Measurements from ENCODE around the gene NLGN4X.

The NLGN4X gene

GRCh38 chrX:6052111-6052745, 176.4 kb downstream of the NLGN4X start:
- ChIA-PET POLR2A (no interaction called here), CTCF (no interaction called here)
- TF ChIP-seq HDGF (IDR thresholded peaks at IDR 0.05; ENCODE audit: borderline replicate concordance) (no peak), SP1 (IDR thresholded peaks at IDR 0.05) (no peak), TARDBP (IDR thresholded peaks at IDR 0.05) (no peak), SUZ12 (IDR thresholded peaks at IDR 0.05) (no peak), FOXK2 (IDR thresholded peaks at IDR 0.05) (no peak)
- DNase-seq (ENCODE audit: extremely low spot score), result no peak

- no peak for DNase-seq (ENCODE audit: extremely low spot score)
- POLR2A ChIA-PET, result no interaction called here
- no peak for TF ChIP-seq SP1 (IDR thresholded peaks at IDR 0.05)
- TF ChIP-seq L3MBTL2 (conservative IDR thresholded peaks at IDR 0.05), result no peak
- TF ChIP-seq ZNF384 (IDR thresholded peaks at IDR 0.05), result no peak
- TF ChIP-seq NFRKB (IDR thresholded peaks at IDR 0.05), result no peak
- TF ChIP-seq FOXK2 (IDR thresholded peaks at IDR 0.05), result no peak
- no peak for TF ChIP-seq ARNT (IDR thresholded peaks at IDR 0.05)
- TF ChIP-seq PKNOX1 (IDR thresholded peaks at IDR 0.05), result no peak
- CTCF ChIA-PET, result no interaction called here
Measured at GRCh38 chrX:6049132-6049531, 179.5 kb downstream of the NLGN4X start.

- TF ChIP-seq FOXM1 (IDR thresholded peaks at IDR 0.05; ENCODE audit: borderline replicate concordance), result no peak
- no peak for TF ChIP-seq FOXK2 (IDR thresholded peaks at IDR 0.05)
- no peak for TF ChIP-seq NFRKB (IDR thresholded peaks at IDR 0.05)
- TF ChIP-seq ZNF384 (IDR thresholded peaks at IDR 0.05), result no peak
- no peak for TF ChIP-seq SUZ12 (IDR thresholded peaks at IDR 0.05)
- no peak for TF ChIP-seq ELF4 (IDR thresholded peaks at IDR 0.05)
- TF ChIP-seq TARDBP (IDR thresholded peaks at IDR 0.05), result no peak
- no peak for TF ChIP-seq HDGF (IDR thresholded peaks at IDR 0.05; ENCODE audit: borderline replicate concordance)
- no peak for TF ChIP-seq BHLHE40 (IDR thresholded peaks at IDR 0.05; ENCODE audit: borderline replicate concordance)
- no peak for TF ChIP-seq SP1 (IDR thresholded peaks at IDR 0.05)
- no peak for TF ChIP-seq CTBP1 (IDR thresholded peaks at IDR 0.05; ENCODE audit: borderline replicate concordance)
- ChIA-PET CTCF (no interaction called here), POLR2A (no interaction called here)
- DNase-seq (ENCODE audit: extremely low spot score), result no peak
Measured at GRCh38 chrX:6041630-6042029, 187.0 kb downstream of the NLGN4X start.

- DNase-seq (ENCODE audit: extremely low spot score), result no peak
- CTCF ChIA-PET, result no interaction called here
- TF ChIP-seq CTBP1 (IDR thresholded peaks at IDR 0.05; ENCODE audit: borderline replicate concordance) (no peak), L3MBTL2 (conservative IDR thresholded peaks at IDR 0.05) (no peak), ZNF384 (IDR thresholded peaks at IDR 0.05) (no peak), FOXM1 (IDR thresholded peaks at IDR 0.05; ENCODE audit: borderline replicate concordance) (no peak), PKNOX1 (IDR thresholded peaks at IDR 0.05) (no peak), SP1 (IDR thresholded peaks at IDR 0.05) (no peak), NFRKB (IDR thresholded peaks at IDR 0.05) (no peak), HDGF (IDR thresholded peaks at IDR 0.05; ENCODE audit: borderline replicate concordance) (no peak), TARDBP (IDR thresholded peaks at IDR 0.05) (no peak), SUZ12 (IDR thresholded peaks at IDR 0.05) (no peak), FOXA1 (IDR thresholded peaks at IDR 0.05) (no peak), BHLHE40 (IDR thresholded peaks at IDR 0.05; ENCODE audit: borderline replicate concordance) (no peak), ELF4 (IDR thresholded peaks at IDR 0.05) (no peak), FOXK2 (IDR thresholded peaks at IDR 0.05) (no peak)
- POLR2A ChIA-PET, result no interaction called here
Measured at GRCh38 chrX:6029014-6029413, 199.7 kb downstream of the NLGN4X start.

- no peak for DNase-seq (ENCODE audit: extremely low spot score)
- TF ChIP-seq FOXA1 (IDR thresholded peaks at IDR 0.05) (no peak), TARDBP (IDR thresholded peaks at IDR 0.05) (no peak), ELF4 (IDR thresholded peaks at IDR 0.05) (no peak), LEF1 (IDR thresholded peaks at IDR 0.05; ENCODE audit: borderline replicate concordance) (no peak), NFRKB (IDR thresholded peaks at IDR 0.05) (no peak), FOXK2 (IDR thresholded peaks at IDR 0.05) (no peak)
- POLR2A ChIA-PET, result no interaction called here
- CTCF ChIA-PET, result no interaction called here
Measured at GRCh38 chrX:6026980-6027379, 201.7 kb downstream of the NLGN4X start.

GRCh38 chrX:6026429-6026828, 202.2 kb downstream of the NLGN4X start:
- TF ChIP-seq FOXA1 (IDR thresholded peaks at IDR 0.05) (no peak), PKNOX1 (IDR thresholded peaks at IDR 0.05) (no peak), ARNT (IDR thresholded peaks at IDR 0.05) (no peak), FOXM1 (IDR thresholded peaks at IDR 0.05; ENCODE audit: borderline replicate concordance) (no peak), SP1 (IDR thresholded peaks at IDR 0.05) (no peak), CTBP1 (IDR thresholded peaks at IDR 0.05; ENCODE audit: borderline replicate concordance) (no peak), ZNF384 (IDR thresholded peaks at IDR 0.05) (no peak), ELF4 (IDR thresholded peaks at IDR 0.05) (no peak), SUZ12 (IDR thresholded peaks at IDR 0.05) (no peak), TARDBP (IDR thresholded peaks at IDR 0.05) (no peak), BHLHE40 (IDR thresholded peaks at IDR 0.05; ENCODE audit: borderline replicate concordance) (no peak), FOXK2 (IDR thresholded peaks at IDR 0.05) (no peak), L3MBTL2 (conservative IDR thresholded peaks at IDR 0.05) (no peak), LEF1 (IDR thresholded peaks at IDR 0.05; ENCODE audit: borderline replicate concordance) (no peak), HDGF (IDR thresholded peaks at IDR 0.05; ENCODE audit: borderline replicate concordance) (no peak), NFRKB (IDR thresholded peaks at IDR 0.05) (no peak)
- POLR2A ChIA-PET, result no interaction called here
- DNase-seq (ENCODE audit: extremely low spot score), result no peak
- CTCF ChIA-PET, result no interaction called here

- ChIA-PET POLR2A (no interaction called here), CTCF (no interaction called here)
- no peak for TF ChIP-seq SUZ12 (IDR thresholded peaks at IDR 0.05)
- DNase-seq (ENCODE audit: extremely low spot score), result no peak
Measured at GRCh38 chrX:6024204-6024603, 204.5 kb downstream of the NLGN4X start.
